NCI-H2196 (cell line): ENCODE data around the gene UBL7.

Experiments used
- DNase-seq: peaks from one replicate; lab custom pipeline; 2025; ENCODE audit not compliant: unreplicated experiment; lab: John Stamatoyannopoulos, UW

The UBL7 gene

DNA sequence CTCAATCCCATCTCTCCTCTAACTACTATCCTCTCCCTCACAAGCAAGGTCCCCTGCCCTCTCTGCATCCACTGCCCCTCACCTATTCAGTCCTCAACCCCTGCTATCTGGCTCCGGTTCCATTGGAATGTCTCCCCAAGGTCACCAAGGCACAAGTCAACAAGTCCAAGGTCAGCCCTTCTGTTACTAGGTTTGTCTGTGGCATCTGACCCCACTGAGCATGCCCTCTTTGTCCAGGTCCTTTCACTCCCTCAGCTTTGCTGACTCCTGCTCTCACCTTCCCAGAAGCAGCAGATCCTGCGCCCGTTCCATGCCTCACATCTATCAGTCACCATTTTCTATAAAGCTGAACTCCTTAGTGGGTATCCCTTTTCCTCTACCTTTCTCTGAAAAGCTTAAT, 18.9 kb downstream of the UBL7 start:
- DNase-seq, result no peak

DNA sequence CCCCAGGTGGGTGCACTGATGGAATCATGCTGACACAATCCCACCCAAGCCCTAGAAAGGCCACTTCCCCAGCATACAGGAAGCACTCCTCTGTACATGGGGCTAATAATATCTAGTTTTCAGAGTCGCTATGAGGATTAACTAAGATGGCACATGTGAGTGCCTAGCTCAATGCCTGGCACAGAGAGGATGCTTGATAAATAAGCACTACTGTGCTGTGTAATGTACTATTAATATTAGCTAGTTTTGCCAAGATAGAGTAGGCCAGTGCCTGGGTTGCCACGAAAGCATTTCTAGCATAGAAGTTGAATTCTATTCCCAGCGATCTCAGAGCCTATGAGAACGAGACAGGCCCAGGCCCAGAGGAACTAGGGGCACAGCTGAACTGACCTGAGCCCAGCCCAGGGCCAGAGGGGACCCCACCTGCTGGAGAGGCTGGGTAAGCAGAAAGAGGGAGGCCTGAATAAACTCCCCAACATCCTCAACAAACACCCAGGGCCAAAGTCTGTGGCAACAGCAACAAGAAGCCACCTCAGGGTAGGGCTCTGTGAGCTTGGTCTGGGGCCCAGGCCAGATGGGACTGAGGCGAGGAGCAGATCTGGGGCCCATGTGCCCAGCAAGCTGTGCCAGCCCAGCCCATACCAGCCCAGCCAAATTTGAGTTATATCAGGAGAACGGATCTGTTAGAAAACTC, 19.6 kb downstream of the UBL7 start:
- DNase-seq, result no peak

DNA sequence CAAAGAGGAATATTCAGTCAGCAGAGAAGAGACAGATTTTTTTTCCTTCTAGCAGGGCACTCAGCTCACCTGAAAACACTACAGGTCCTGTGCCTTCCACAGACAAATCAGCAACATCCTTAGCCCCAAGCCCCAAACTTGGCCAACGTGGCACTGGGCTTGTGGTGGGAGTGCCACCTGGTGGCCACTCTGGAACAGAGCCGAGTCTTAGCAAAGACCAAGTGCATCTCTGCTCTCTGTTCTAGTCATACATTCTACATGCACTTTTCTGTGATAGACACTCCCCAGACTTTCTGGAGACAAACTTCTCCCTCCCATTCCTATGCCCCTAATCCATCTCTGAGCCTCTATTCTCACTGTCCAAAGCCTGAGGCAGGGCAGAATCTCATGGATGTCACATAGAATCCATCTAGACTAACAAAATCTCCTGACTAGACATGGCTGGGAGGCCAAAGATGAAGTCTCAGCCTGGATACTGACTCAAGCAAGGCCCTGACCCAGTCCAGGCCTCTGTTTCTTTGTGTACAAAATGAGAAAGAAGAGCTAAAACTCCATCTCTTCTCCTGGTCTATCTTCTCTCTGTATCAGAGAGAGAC, 22.1 kb downstream of the UBL7 start:
- peak; percentile 69 for DNase-seq

DNA sequence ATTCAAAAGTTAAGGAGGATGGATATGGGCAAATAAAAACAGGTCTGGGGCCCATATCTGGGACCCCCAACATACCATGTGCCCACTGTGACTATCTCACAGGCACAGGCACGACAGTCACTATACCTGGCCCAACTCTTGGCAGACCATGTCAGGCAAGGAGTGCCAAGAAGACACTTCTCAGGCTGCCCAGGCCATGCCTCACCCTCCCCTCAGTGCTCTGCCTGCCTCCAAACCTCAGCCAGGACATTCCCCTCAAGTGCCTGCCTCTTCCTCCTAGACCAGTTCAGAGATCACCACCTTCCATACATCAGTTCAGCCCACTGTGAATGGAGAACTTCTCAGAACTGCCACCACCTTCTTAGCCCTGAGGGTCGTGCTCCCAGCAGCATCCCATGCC, 22.8 kb downstream of the UBL7 start:
- DNase-seq, result no peak

GRCh38 chr15:74434263-74435136, 26.5 kb downstream of the UBL7 start:
- no peak for DNase-seq

- peak; percentile 56 for DNase-seq
These were observed 27.2 kb downstream of the UBL7 start, which contains the start of gene SEMA7A for GRCh38 chr15:74433592-74434262. Gene SEMA7A (minus strand): TSS chr15:74433958. CDS start chr15:74433918, 40 bp downstream.

- DNase-seq, result no peak
These were observed 27.9 kb downstream of the UBL7 start for GRCh38 chr15:74432968-74433591.

DNA sequence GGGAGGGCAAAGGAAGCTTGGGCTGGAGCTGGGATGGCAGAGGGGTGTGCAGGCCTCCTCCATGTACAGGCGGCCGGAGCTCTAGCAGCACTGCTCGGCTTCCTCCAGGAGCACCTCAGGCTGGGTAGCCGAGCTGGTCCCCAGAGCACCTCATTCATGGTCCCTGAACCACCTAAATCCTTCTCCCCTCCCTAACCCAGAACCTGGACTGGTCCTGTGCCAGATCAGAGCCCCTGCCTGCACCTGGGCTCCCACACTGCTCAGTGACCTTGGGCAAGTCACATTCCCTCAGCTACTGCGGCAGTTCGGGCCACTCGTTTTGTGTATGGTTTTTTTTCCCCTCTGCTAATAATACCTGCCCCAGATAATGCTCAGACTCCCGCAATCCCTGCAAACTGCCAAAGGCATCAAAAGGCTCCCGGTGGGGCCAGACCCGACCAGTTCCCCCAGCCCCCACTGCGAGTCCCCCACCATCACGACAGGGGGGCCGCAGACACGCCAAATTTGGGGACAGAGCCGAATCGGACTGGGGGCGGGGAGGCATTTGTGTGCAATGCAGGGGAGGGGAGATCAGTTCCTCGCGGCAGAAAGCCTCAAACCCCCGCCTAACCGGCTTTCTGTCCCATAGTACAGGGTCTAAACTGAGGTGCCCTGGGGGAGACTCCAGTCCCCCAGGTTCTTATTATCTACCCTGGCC, 28.5 kb downstream of the UBL7 start:
- no peak for DNase-seq

DNA sequence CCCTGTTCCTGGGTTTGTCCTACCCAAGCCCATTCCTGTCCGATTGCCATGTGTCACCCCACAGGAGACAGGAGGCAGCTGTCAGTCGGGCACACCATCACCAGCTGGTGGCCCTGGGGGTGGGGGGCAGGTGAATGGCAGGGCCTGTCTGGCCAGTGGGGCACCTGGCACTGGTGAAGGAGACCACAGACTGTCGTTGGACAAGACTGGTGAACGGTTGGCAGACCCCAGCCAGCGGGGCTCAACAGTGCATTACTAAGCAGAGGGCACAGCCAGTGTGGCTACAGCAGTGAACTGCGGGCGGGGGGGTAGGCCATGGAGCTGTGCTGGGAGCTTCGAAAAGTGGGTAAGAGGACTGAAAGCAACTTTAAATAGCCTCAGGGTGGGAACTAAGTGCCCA, 29.3 kb downstream of the UBL7 start:
- no peak for DNase-seq

GRCh38 chr15:74431116-74431515, 29.8 kb downstream of the UBL7 start:
- DNase-seq, result no peak

- DNase-seq, result no peak
These were observed 30.4 kb downstream of the UBL7 start for GRCh38 chr15:74430510-74430951.

DNA sequence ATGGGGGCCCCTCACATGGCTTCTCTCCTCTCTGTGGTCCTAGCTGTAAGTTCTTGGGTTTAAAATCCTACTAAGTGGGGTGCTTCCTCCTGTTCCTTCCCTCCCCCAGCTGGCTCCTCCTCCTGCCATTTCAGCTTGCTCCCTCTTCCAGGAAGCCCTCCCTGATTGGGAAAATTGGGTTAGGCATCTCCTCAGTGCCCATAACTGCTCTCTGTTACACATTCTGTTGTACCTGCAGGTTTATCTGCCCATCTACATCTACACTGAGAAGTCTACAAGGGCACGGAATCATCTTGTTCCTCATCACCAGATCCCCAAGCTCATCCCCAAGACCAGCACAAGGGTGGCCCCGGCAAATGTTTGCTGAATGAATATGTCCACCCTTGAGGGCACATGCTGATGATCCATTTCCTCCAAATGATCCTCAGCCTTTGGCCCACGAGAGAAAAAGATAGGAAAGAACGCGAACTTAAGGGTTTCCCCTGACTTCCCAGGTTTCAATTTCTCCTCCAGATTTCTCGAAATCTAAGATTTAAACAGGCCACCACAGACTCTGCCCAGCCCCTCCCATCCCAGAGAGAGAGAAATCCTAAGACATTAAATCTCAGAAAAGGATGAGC, 31.1 kb downstream of the UBL7 start:
- no peak for DNase-seq

DNA sequence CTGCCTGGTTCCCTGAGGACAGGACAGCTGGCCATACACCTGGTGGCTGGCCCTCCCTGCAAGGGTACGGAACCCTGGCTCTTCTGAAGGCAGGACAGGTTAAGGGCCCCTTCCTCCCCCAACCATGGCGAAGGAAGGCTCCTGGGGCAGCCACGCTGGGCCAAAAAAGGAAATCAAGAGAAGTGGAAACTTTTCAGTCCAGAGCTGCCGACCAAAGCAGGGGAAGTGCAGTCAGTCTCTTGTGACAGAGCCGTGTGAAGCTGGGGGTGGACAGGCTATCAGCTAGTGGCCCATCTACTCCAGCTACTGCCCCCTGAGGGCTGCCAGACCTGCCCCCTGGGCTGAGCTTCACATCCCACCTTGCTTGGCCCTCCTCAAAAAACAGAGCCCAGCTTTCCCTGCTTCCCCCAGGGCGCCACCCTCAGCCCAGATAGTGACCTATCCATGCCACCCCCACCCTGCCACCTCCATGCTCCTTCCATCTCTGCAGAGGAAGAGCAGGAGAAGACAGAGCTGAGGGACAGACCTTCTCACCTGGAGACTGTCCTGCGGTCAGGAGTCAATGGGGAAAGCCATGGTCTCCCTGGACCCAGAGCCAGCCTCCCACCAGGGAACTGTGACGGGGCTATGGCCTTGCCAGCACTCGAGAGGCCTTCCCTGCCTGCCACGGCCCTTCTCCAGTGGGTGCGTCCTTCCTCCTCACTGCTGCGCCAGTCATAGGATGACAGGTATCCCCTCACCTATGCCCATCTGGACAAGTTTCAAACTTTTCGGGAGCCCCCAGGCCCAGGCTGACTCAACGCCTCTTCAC, 31.8 kb downstream of the UBL7 start:
- no peak for DNase-seq

GRCh38 chr15:74428442-74428787, 32.5 kb downstream of the UBL7 start:
- DNase-seq, result no peak

- DNase-seq, result no peak
These were observed 33.1 kb downstream of the UBL7 start for GRCh38 chr15:74427607-74428441.

DNA sequence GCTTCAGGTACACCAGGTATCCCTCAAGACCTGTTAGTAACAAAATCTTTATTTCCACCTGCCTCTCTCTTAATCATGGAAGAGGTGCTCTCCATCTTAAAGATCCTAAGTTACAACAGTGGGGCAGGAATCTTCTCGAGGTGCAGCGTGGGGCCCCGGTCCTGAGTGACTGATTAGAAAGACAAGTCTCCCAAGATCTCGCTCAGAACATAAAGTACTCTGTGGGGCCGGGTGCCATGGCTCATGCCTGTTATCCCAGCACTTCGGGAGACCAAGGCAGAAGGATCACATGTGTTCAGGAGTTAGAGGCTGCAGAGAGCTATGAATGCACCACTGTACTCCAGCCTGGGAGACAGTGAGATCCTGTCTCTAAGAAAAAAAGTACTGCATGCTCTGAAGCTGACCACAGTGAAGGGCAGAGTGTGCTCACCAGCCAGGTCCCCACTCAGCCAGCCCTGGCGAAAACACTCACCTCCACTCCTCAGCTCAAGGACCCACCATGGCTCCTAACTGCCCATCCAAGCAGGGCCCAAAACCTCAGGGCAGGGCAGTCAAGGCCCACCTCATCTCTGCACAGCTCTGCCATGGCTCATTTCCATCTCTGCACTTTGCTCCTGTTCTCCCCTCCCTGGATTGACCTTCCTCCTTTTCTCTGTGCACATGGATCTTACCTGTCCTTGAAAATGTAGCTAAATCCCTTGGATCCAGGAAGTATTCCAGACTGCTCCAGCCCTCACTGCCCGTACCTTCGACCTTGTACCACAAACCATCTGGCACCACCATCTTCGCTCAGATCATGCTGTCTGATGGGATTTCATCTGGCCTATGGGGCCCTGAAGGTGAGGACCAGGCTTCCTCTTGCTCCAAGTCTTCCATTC, 34.3 kb downstream of the UBL7 start:
- DNase-seq, result no peak

- DNase-seq, result no peak
These were observed 35.3 kb downstream of the UBL7 start for GRCh38 chr15:74425630-74426029.
